ENCODE data around the gene C1QTNF6. TPM values are rescaled to one million over a fixed set of nuclear protein-coding genes. Genes with fewer than 3 reads are reported as not detected.

C1QTNF6 gene
- total RNA-seq, 1 experiment from 2014 or later = 7.4 TPM

DNA sequence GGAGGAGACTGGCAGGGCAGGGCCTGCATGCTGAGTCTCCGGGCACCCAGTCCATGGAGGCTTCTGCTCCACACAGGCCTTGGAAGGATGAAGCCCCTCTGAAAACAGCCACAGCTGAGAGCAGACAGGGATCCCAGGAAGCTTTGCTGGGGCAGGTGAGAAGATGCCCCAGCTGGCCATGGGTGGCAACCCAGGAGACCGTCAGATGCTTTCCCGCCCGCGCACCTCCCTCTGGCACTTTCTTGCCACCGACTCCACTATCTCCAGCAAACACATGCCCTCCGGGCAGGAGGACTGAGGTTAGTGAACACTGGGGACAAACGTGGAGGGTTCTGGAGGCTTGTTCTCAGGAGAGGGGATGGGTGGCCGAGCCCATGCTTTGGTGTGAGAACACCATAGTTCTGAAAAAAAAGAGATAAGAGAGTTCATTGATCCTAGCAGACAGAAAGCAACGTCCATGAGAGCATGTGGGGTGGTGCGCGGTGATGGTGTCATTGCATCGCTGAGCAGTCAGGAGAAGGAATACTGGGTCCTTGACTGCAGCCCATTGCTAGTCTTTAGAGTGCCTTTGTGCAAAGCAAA lies 2.3 kb downstream of the C1QTNF6 start:
- Mint-ChIP-seq H3K4me3 (ENCODE audit: unreplicated experiment) (no peak overlapping the region), H3K9me3 (ENCODE audit: unreplicated experiment) (no peaks in the 10 kb centered on the region), H3K36me3 (ENCODE audit: insufficient read depth, unreplicated experiment) (peaks cover 24% of the 10 kb centered on the region), H3K4me1 (ENCODE audit: low read depth, unreplicated experiment) (peaks cover 37% of the 10 kb centered on the region), H3K27ac (ENCODE audit: unreplicated experiment) (no peak overlapping the region), H3K27me3 (ENCODE audit: insufficient read depth, unreplicated experiment) (no peaks in the 10 kb centered on the region)
- ChIA-PET CTCF (no interaction called here), POLR2A (no interaction called here)
- DNase-seq = no peak
- Histone ChIP-seq H3K4me3 (ENCODE audit: low read depth, low read length) (no peak overlapping the region), H3K9me3 (no peaks in the 10 kb centered on the region), H3K27me3 (replicated peaks; ENCODE audit: control insufficient read depth, insufficient read depth, low read length) (no peaks in the 10 kb centered on the region), H3K4me1 (peaks cover 38% of the 10 kb centered on the region), H3K36me3 (ENCODE audit: control insufficient read depth, insufficient read depth, low read length) (no peaks in the 10 kb centered on the region)
- intact Hi-C loops (cut with micrococcal nuclease; ENCODE audit: unreplicated experiment) = no loop called here
- TF ChIP-seq, protein P1, sequence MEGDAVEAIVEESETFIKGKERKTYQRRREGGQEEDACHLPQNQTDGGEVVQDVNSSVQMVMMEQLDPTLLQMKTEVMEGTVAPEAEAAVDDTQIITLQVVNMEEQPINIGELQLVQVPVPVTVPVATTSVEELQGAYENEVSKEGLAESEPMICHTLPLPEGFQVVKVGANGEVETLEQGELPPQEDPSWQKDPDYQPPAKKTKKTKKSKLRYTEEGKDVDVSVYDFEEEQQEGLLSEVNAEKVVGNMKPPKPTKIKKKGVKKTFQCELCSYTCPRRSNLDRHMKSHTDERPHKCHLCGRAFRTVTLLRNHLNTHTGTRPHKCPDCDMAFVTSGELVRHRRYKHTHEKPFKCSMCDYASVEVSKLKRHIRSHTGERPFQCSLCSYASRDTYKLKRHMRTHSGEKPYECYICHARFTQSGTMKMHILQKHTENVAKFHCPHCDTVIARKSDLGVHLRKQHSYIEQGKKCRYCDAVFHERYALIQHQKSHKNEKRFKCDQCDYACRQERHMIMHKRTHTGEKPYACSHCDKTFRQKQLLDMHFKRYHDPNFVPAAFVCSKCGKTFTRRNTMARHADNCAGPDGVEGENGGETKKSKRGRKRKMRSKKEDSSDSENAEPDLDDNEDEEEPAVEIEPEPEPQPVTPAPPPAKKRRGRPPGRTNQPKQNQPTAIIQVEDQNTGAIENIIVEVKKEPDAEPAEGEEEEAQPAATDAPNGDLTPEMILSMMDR (IDR thresholded peaks at IDR 0.05; ENCODE audit: insufficient read depth in 1 of 2, low read depth in 1 of 2, low read length in 1 of 2, severe bottlenecking in 1 of 2, unreplicated experiment in 1 of 2) = no peak
- no TSS peak for BruUV-seq (replicated peaks)

DNA sequence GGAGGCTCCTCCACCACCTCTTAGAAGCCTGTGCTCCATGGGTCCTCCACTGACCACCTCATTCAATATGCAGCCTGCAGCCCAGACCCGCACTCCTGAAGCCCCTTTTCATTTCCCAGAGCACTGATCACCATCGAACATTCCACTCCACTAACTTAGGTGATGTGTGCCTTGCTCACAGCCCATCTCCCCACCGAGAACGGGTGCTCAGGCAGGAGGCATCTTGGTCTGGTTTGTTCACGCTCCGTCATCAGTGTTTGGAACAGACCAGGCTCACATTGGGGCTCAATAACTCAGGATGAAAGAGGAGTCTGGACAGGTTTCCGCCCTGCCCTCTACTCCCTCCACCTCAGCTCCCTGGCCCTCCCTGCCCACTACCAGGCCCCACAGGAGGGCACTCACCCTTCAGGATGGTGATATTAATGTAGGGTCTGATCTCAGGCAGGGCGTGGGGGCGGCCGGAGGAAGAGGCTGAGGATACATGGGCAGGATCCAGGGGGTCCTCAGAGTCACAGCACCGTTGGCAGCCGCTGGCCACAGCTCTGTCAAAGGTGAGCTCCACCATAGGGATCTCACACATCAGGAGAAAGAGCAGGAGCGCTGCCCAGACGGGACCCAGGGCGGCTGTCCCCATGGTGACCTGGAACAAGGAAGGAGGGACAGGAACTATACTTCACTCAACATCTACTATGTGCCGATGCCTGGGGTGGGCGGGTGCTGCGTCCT lies 3.1 kb downstream of the C1QTNF6 start:
- H3K27ac Mint-ChIP-seq (ENCODE audit: unreplicated experiment) = no peak overlapping the region
- no peaks in the 10 kb centered on the region for H3K27me3 Mint-ChIP-seq (ENCODE audit: insufficient read depth, unreplicated experiment)
- DNase-seq = no peak
- Histone ChIP-seq H3K9me3 (no peaks in the 10 kb centered on the region), H3K4me3 (ENCODE audit: low read depth, low read length) (no peak overlapping the region), H3K36me3 (ENCODE audit: control insufficient read depth, insufficient read depth, low read length) (no peaks in the 10 kb centered on the region), H3K4me1 (peaks cover 31% of the 10 kb centered on the region), H3K27me3 (replicated peaks; ENCODE audit: control insufficient read depth, insufficient read depth, low read length) (no peaks in the 10 kb centered on the region)
- TF ChIP-seq, protein P1 (IDR thresholded peaks at IDR 0.05; ENCODE audit: insufficient read depth in 1 of 2, low read depth in 1 of 2, low read length in 1 of 2, severe bottlenecking in 1 of 2, unreplicated experiment in 1 of 2) = no peak
- H3K9me3 Mint-ChIP-seq (ENCODE audit: unreplicated experiment) = no peaks in the 10 kb centered on the region
- peaks cover 24% of the 10 kb centered on the region for H3K36me3 Mint-ChIP-seq (ENCODE audit: insufficient read depth, unreplicated experiment)
- ChIA-PET POLR2A (interaction anchor here (0.5 kb wide), 1 partner anchor 68 kb away, joined by 3 read pairs; no protein-coding TSS in a partner anchor), CTCF (no interaction called here)
- BruUV-seq (replicated peaks) = no TSS peak
- peaks cover 33% of the 10 kb centered on the region for H3K4me1 Mint-ChIP-seq (ENCODE audit: low read depth, unreplicated experiment)
- intact Hi-C loops (cut with micrococcal nuclease; ENCODE audit: unreplicated experiment) = no loop called here
- no peak overlapping the region for H3K4me3 Mint-ChIP-seq (ENCODE audit: unreplicated experiment)

DNA sequence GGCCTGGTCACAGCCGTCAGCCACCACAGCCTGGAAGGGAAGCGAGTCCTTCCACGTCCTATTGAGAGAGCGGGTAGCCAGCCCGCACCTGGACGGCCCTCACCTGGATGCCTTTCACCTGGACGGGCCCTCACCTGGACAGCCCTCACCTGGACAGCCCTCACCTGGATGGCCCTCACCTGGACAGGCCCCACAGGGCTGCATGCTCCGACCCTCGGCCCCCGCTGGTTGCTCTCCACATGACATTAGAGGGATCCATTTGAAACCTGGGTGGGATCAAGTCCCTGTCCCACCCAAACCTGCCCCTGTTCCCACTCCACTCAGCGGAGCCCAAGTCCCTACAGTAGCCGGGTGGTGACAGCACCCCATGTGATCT lies 3.7 kb downstream of the C1QTNF6 start:
- H3K4me3 ChIP-seq (ENCODE audit: low read depth, low read length) = no peak overlapping the region
- intact Hi-C loops (cut with micrococcal nuclease; ENCODE audit: unreplicated experiment) = no loop called here
- peaks cover 25% of the 10 kb centered on the region for H3K4me1 ChIP-seq
- H3K36me3 ChIP-seq (ENCODE audit: control insufficient read depth, insufficient read depth, low read length) = no peaks in the 10 kb centered on the region
- peaks cover 24% of the 10 kb centered on the region for H3K36me3 Mint-ChIP-seq (ENCODE audit: insufficient read depth, unreplicated experiment)
- H3K27me3 ChIP-seq (replicated peaks; ENCODE audit: control insufficient read depth, insufficient read depth, low read length) = no peaks in the 10 kb centered on the region
- no peaks in the 10 kb centered on the region for H3K27me3 Mint-ChIP-seq (ENCODE audit: insufficient read depth, unreplicated experiment)
- H3K4me1 Mint-ChIP-seq (ENCODE audit: low read depth, unreplicated experiment) = peaks cover 29% of the 10 kb centered on the region
- H3K9me3 ChIP-seq = no peaks in the 10 kb centered on the region
- ChIA-PET POLR2A (interaction anchor here (0.5 kb wide), 1 partner anchor 69 kb away, joined by 3 read pairs; no protein-coding TSS in a partner anchor), CTCF (no interaction called here)
- H3K27ac Mint-ChIP-seq (ENCODE audit: unreplicated experiment) = no peak overlapping the region
- BruUV-seq (replicated peaks) = no TSS peak
- no peak for DNase-seq
- H3K9me3 Mint-ChIP-seq (ENCODE audit: unreplicated experiment) = no peaks in the 10 kb centered on the region
- TF ChIP-seq, protein P1 (IDR thresholded peaks at IDR 0.05; ENCODE audit: insufficient read depth in 1 of 2, low read depth in 1 of 2, low read length in 1 of 2, severe bottlenecking in 1 of 2, unreplicated experiment in 1 of 2) = no peak
- H3K4me3 Mint-ChIP-seq (ENCODE audit: unreplicated experiment) = no peak overlapping the region
